ENCODE measurements around the gene C1orf159.

Gene C1orf159

GRCh38 chr1:1091344-1092148, 24.3 kb downstream of the C1orf159 start:
- H3K27ac ChIP-seq (ENCODE audit: extremely low read depth, low read depth, low read length), result no peak overlapping the region
- no peaks in the 10 kb centered on the region for H3K9me3 ChIP-seq (ENCODE audit: control insufficient read depth, insufficient read depth, low read depth, low read length)
- H3K36me3 ChIP-seq (ENCODE audit: control insufficient read depth in 2 of 2, insufficient read depth in 1 of 2, low read length in 2 of 2), result peaks cover 0 to 2% of the 10 kb centered on the region in 2 experiments; a peak in 1 of 3 replicates
- H3K4me3 ChIP-seq (ENCODE audit: low read depth, low read length), result no peak overlapping the region
- CTCF ChIA-PET, result no interaction called here
- TF ChIP-seq SP2 (tag by site-specific recombination; IDR thresholded peaks at IDR 0.05), result 0 out of 2 replicates have a peak, but pooled peaks have one; percentile 10
- 0 out of 2 replicates have a peak, but pooled peaks have one; percentile 16 for TF ChIP-seq KLF9 (tag by site-specific recombination; IDR thresholded peaks at IDR 0.05; ENCODE audit: low read depth)
- no peak for TF ChIP-seq FEZF1 (tag by site-specific recombination; IDR thresholded peaks at IDR 0.05)
- peak; percentile 80 for TF ChIP-seq KLF8 (tag by site-specific recombination; IDR thresholded peaks at IDR 0.05)
- peak; percentile 73 for TF ChIP-seq KLF1 (tag by site-specific recombination; IDR thresholded peaks at IDR 0.05)
- no peak for TF ChIP-seq ZNF114 (tag by site-specific recombination; IDR thresholded peaks at IDR 0.05)
- H3K4me1 ChIP-seq (ENCODE audit: control insufficient read depth, insufficient read depth, low read length), result no peaks in the 10 kb centered on the region
- POLR2A ChIA-PET, result no interaction called here

DNA sequence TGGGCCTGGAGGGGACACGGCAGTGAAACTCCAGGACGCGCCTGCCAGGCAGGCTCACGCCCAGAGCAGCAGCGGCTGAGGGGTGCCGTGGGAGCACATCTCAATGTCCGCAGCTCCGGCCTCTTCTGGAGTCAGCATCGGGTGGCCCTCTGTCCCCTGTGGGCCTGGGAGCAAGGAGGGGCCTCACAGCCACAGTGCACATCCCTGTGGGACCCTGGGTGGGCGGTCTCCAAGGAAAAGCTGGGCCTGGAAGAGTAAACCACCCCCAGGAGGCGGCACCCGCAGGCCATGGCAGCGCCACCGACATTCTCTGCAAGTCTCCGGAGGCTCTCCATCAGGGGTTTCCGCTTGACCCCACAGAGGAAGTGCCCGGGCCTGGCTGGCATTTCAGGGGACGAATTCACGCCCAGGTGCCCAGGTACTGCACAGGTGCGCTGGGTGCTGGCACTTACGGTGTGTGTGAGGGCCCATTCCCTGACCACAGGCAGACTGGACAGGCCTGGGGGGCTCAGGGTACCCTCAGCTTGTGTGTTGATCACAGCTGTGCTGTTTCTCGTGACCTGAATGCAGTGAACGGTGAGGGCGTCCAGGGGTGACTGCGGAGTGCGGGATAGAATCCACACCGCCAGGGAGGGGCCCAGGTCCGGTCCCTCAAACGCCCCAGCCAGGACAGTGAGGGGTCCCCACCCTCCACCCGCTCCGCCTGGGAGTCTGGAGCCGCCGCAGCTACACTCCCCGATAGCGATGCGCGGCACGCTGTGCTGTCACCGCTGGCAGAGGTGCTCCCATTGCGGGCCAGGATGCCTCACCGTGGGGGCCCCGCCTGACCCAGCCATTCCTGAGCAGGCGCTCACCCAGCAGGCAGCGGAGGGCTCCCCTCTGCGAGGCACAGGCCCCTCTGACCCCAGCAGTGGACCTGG, 25.2 kb downstream of the C1orf159 start:
- H3K9me3 ChIP-seq (ENCODE audit: control insufficient read depth, insufficient read depth, low read depth, low read length), result no peaks in the 10 kb centered on the region
- no peak for TF ChIP-seq ZNF391 (tag by site-specific recombination; IDR thresholded peaks at IDR 0.05; ENCODE audit: borderline replicate concordance, low read depth)
- CTCF ChIA-PET, result no interaction called here
- no peak overlapping the region for H3K27ac ChIP-seq (ENCODE audit: extremely low read depth, low read depth, low read length)
- H3K4me1 ChIP-seq (ENCODE audit: control insufficient read depth, insufficient read depth, low read length), result no peaks in the 10 kb centered on the region
- POLR2A ChIA-PET, result no interaction called here
- H3K4me3 ChIP-seq (ENCODE audit: low read depth, low read length), result no peak overlapping the region
- peaks cover 0 to 5% of the 10 kb centered on the region in 2 experiments; a peak in 1 of 3 replicates for H3K36me3 ChIP-seq (ENCODE audit: control insufficient read depth in 2 of 2, insufficient read depth in 1 of 2, low read length in 2 of 2)

DNA sequence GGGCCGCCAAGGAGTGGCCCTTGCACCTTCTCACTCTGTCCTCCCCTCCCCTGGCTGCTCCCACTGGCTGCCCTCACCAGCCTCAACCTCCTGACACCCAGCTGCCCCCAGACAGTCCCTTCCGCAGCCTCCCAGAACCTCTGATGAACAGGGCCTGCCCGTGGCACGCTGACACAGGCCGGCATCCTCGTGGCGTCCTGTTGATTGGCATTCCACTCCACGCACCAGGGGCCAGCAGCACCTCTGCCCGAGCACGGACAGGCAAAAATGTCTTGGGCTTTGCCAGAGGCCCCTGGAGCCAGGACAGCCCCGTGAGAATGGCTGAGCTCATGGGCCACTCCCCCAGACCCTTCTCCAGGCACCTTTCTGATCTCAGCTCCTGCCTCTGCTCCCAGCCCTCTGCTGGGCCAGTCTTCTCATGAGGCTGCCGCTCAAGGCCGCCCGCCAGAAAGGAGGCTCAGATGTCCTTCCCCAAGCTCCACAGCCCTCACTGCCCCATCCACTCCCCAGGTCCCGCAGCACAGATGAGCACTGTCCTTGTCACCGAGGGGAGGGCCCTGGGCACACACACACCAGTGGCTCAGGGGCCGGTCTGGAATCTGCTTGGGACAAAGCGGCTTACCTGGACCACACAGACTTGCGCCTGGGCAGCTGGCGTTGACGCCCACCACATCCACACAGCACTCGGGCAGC, 26.0 kb downstream of the C1orf159 start:
- Histone ChIP-seq H3K36me3 (ENCODE audit: control insufficient read depth in 2 of 2, insufficient read depth in 1 of 2, low read length in 2 of 2) (peaks cover 0 to 5% of the 10 kb centered on the region in 2 experiments; a peak in 1 of 3 replicates), H3K4me3 (ENCODE audit: low read depth, low read length) (no peak overlapping the region), H3K4me1 (ENCODE audit: control insufficient read depth, insufficient read depth, low read length) (no peaks in the 10 kb centered on the region), H3K9me3 (ENCODE audit: control insufficient read depth, insufficient read depth, low read depth, low read length) (no peaks in the 10 kb centered on the region), H3K27ac (ENCODE audit: extremely low read depth, low read depth, low read length) (no peak overlapping the region)
- TF ChIP-seq, protein P1, sequence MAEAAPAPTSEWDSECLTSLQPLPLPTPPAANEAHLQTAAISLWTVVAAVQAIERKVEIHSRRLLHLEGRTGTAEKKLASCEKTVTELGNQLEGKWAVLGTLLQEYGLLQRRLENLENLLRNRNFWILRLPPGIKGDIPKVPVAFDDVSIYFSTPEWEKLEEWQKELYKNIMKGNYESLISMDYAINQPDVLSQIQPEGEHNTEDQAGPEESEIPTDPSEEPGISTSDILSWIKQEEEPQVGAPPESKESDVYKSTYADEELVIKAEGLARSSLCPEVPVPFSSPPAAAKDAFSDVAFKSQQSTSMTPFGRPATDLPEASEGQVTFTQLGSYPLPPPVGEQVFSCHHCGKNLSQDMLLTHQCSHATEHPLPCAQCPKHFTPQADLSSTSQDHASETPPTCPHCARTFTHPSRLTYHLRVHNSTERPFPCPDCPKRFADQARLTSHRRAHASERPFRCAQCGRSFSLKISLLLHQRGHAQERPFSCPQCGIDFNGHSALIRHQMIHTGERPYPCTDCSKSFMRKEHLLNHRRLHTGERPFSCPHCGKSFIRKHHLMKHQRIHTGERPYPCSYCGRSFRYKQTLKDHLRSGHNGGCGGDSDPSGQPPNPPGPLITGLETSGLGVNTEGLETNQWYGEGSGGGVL (tag by site-specific recombination; IDR thresholded peaks at IDR 0.05), result no peak
- TF ChIP-seq ZNF473 (tag by site-specific recombination; IDR thresholded peaks at IDR 0.05) (no peak), GLIS2 (tag by site-specific recombination; IDR thresholded peaks at IDR 0.05) (no peak), ZNF600 (tag by site-specific recombination; IDR thresholded peaks at IDR 0.05) (peak; percentile 40; the same call in 1 of the 2 replicates), YY2 (tag by site-specific recombination; IDR thresholded peaks at IDR 0.05) (no peak), ZNF701 (tag by site-specific recombination; IDR thresholded peaks at IDR 0.05) (no peak)
- CTCF ChIA-PET, result no interaction called here
- POLR2A ChIA-PET, result no interaction called here
